ENCODE results near the gene NINJ2.

DNA sequence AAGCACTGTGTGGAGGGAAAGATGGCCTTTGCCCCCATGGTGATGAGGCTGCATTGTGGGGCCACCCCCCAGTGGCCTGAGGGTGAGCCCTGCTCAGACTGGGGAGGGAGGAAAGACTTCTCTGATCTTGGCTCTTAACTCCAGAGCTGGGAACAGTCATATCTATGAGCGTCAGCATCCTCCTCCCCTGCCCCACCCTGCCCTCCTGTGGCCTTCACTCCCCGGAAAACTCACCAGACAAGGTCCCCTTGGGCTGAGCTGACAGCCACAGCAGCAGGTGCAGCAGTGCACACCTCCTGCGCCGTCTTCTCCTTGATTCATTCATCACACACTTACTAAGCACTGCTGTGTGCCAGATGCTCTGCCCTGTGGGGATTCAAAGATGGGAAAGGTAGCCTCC, 104.7 kb downstream of the NINJ2 start:
- TF ChIP-seq, protein P1, sequence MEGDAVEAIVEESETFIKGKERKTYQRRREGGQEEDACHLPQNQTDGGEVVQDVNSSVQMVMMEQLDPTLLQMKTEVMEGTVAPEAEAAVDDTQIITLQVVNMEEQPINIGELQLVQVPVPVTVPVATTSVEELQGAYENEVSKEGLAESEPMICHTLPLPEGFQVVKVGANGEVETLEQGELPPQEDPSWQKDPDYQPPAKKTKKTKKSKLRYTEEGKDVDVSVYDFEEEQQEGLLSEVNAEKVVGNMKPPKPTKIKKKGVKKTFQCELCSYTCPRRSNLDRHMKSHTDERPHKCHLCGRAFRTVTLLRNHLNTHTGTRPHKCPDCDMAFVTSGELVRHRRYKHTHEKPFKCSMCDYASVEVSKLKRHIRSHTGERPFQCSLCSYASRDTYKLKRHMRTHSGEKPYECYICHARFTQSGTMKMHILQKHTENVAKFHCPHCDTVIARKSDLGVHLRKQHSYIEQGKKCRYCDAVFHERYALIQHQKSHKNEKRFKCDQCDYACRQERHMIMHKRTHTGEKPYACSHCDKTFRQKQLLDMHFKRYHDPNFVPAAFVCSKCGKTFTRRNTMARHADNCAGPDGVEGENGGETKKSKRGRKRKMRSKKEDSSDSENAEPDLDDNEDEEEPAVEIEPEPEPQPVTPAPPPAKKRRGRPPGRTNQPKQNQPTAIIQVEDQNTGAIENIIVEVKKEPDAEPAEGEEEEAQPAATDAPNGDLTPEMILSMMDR (IDR thresholded peaks at IDR 0.05; ENCODE audit: borderline replicate concordance, extremely low read depth, low read length, poor library complexity, severe bottlenecking) = no peak
- TF ChIP-seq EZH2 (IDR thresholded peaks at IDR 0.05; ENCODE audit: borderline replicate concordance, low read depth, low read length, severe bottlenecking) = no peak

Data from DND-41 (cell line).